Urinary bladder (tissue), 4 donors: Measurements from ENCODE around the gene LAMA1. TPM values are rescaled to one million over a fixed set of nuclear protein-coding genes. Genes with fewer than 3 reads are reported as not detected.
A peak's percentile ranks its signal among the peaks of the same experiment; 100 is the strongest.

Source experiments
- DNase-seq: peaks from one replicate; pipeline ENCODE4 v3.0.0-alpha.2; 2015; ENCODE audit errors: extremely low spot score
- H3K27ac ChIP-seq: one replicate; pipeline ENCODE4 v1.5.1; 2013; ENCODE audit warnings: low read depth, mild to moderate bottlenecking, moderate library complexity
- H3K36me3 ChIP-seq: one replicate; pipeline ENCODE4 v1.6.1; 2013; ENCODE audit warnings: mild to moderate bottlenecking, moderate library complexity; ENCODE audit not compliant: insufficient read depth
- H3K4me1 ChIP-seq: one replicate; pipeline ENCODE4 v1.6.1; 2013; ENCODE audit warnings: mild to moderate bottlenecking, moderate library complexity; ENCODE audit not compliant: insufficient read depth
- H3K4me3 ChIP-seq: one replicate; pipeline ENCODE4 v1.5.1; 2013; ENCODE audit warnings: low read depth, low read length
- WGBS: extraction: QIAGEN DNeasy Blood & Tissue Kit; methylation state at CpG from one replicate; pipeline ENCODE4 v1.1.7; 2013; 5-methylcytosine and 5-hydroxymethylcytosine counted together
- polyA plus RNA-seq: library from polyadenylated mRNA; stranded (reverse); fragments of 200-250 nt; gene quantifications from one replicate; pipeline ENCODE4 v1.2.3, GENCODE V29; 2013
- total RNA-seq: library from RNA; depleted of rRNA; stranded (reverse); fragments of >200 nt; gene quantifications from one replicate; pipeline ENCODE4 v1.2.3, GENCODE V29; 2014
- donor health status: healthy with polysubstance abuse.
- donor health status: healthy.

The LAMA1 gene
- total and polyA plus RNA-seq, 2 donors: 0.54 to 2.9 TPM

DNA sequence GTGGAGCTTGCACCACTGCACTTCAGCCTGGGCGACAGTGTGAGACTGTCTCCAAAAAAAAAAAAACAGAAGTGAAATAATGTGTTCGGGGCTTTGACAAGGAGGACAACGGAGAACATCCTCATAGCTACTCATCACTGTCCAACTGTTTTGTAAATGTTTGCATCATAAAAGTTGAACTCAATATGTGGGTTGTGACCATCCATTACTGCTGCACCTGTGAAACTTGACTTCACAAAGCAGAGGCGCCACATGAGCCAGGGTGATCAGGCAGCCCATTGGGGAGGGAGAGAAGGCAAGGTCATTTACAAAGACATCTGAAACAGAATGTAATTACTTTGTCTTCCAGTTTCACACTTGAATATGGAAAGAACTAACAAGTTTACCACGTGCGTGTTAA is 61.6 kb downstream of the LAMA1 start:
- no peaks in the 10 kb centered on the region for H3K4me1 ChIP-seq
- DNase-seq: no peak
- H3K36me3 ChIP-seq: no peaks in the 10 kb centered on the region
- H3K4me3 ChIP-seq: no peak overlapping the region
- H3K27ac ChIP-seq: no peak overlapping the region
- WGBS: 86% methylated on average over 6 of the region's 6 CpGs

GRCh38 chr18:7049951-7050350 is 67.6 kb downstream of the LAMA1 start:
- no peak overlapping the region for H3K4me3 ChIP-seq
- H3K4me1 ChIP-seq: no peaks in the 10 kb centered on the region
- no peaks in the 10 kb centered on the region for H3K36me3 ChIP-seq
- no peak for DNase-seq
- no peak overlapping the region for H3K27ac ChIP-seq
- 71% methylated on average over 5 of the region's 5 CpGs for WGBS

GRCh38 chr18:7048081-7048480 is 69.5 kb downstream of the LAMA1 start:
- Histone ChIP-seq H3K27ac (no peak overlapping the region), H3K36me3 (no peaks in the 10 kb centered on the region), H3K4me3 (no peak overlapping the region), H3K4me1 (no peaks in the 10 kb centered on the region)
- DNase-seq: no peak
- 75% methylated on average over 7 of the region's 7 CpGs for WGBS

- H3K36me3 ChIP-seq: no peaks in the 10 kb centered on the region
- H3K27ac ChIP-seq: no peak overlapping the region
- H3K4me3 ChIP-seq: no peak overlapping the region
- DNase-seq: no peak
- no peaks in the 10 kb centered on the region for H3K4me1 ChIP-seq
- 23% methylated on average over 1 of the region's 1 CpG for WGBS
Measured at GRCh38 chr18:7047336-7047735, 70.3 kb downstream of the LAMA1 start.

DNA sequence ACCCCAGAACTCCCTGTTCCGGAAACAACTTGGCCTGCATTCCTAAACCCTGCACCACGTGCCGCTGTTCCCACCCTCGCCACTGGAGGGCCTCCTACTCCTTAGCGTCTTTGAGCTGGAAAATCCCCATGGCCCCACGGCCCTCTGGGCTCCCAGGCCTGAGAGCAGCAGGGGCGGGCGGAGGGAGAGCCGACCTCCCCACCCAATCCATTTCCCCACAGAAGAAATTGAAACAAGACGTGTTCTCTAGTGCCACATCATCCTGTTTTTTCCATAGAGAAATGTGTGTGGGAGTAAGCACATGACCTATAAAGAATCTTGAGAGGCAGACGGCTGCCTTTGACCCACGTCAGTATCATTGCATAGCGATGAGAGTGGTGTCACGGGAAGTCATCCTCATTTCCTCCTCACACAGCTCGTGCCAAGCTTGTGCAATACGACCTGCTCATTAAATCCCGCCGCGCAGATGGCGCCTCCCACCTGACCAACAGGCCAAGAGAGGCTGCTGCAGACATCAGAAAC is 79.2 kb downstream of the LAMA1 start:
- Histone ChIP-seq H3K4me3 (no peak overlapping the region), H3K4me1 (no peaks in the 10 kb centered on the region), H3K27ac (peak overlapping the region; percentile 1), H3K36me3 (no peaks in the 10 kb centered on the region)
- DNase-seq: peak; percentile 66
- WGBS: 26% methylated on average over 20 of the region's 20 CpGs

DNA sequence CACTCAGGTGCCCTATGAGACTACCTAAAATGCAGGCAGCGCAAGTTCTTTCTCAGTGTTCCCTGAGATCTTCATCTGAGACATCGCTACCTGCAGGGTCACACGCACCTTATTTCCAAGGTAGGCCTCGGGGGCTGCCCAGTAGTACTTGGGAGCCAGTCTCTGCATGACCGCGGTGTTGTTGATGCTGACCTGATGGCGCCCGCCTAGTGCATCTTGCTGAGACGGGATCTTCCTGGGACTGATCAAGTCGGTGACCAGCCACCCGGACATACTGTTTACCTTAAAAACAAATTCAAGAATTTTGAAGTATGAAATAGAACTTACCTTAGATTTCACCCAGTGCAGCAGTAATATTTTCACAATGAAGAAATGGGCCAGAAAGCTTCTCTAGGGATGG is 80.1 kb downstream of the LAMA1 start:
- no peaks in the 10 kb centered on the region for H3K36me3 ChIP-seq

GRCh38 chr18:7035807-7036206 is 81.8 kb downstream of the LAMA1 start:
- Histone ChIP-seq H3K36me3 (no peaks in the 10 kb centered on the region), H3K4me3 (no peak overlapping the region), H3K4me1 (no peaks in the 10 kb centered on the region), H3K27ac (no peak overlapping the region)
- WGBS: 92% methylated on average over 11 of the region's 11 CpGs
- DNase-seq: no peak

More for the DNA sequence above, 80.1 kb downstream of the LAMA1 start:
- no peak for DNase-seq
- H3K4me1 ChIP-seq: no peaks in the 10 kb centered on the region
- WGBS: 98% methylated on average over 11 of the region's 11 CpGs
- H3K27ac ChIP-seq: no peak overlapping the region
- no peak overlapping the region for H3K4me3 ChIP-seq

- WGBS: 70% methylated on average over 5 of the region's 5 CpGs
- Histone ChIP-seq H3K36me3 (no peaks in the 10 kb centered on the region), H3K4me1 (no peaks in the 10 kb centered on the region), H3K4me3 (no peak overlapping the region), H3K27ac (no peak overlapping the region)
- no peak for DNase-seq
Measured at GRCh38 chr18:7034924-7035323, 82.7 kb downstream of the LAMA1 start.

DNA sequence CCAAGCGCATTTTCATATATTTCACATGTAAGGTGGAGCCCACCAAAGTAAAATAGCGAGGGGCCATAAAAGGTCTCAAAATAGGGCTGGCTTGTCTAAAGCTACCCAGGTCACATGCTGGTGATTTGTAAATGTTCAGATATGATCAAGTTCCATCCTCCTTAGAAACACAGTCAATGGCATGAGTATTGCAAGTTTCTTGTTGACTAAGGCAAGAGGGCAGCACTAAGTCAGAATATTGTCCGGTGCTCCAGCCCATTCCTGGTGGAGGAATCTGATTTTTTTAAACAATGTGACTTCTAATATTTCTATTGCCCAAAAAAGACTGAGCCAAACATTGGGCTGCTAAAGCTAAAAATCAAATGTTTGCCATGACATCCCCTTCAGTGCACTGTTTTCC is 85.1 kb downstream of the LAMA1 start:
- H3K4me1 ChIP-seq: no peaks in the 10 kb centered on the region
- no peak overlapping the region for H3K4me3 ChIP-seq
- 76% methylated on average over 3 of the region's 3 CpGs for WGBS
- H3K27ac ChIP-seq: no peak overlapping the region
- H3K36me3 ChIP-seq: no peaks in the 10 kb centered on the region
- no peak for DNase-seq

- 88% methylated on average over 13 of the region's 13 CpGs for WGBS
- no peak for DNase-seq
Measured at GRCh38 chr18:7028625-7029024, 89.0 kb downstream of the LAMA1 start.

GRCh38 chr18:7025194-7025593 is 92.4 kb downstream of the LAMA1 start:
- H3K4me1 ChIP-seq: no peaks in the 10 kb centered on the region
- no peak overlapping the region for H3K27ac ChIP-seq
- no peaks in the 10 kb centered on the region for H3K36me3 ChIP-seq
- DNase-seq: no peak
- WGBS: 88% methylated on average over 6 of the region's 6 CpGs
- H3K4me3 ChIP-seq: no peak overlapping the region

More at GRCh38 chr18:7028625-7029024, 89.0 kb downstream of the LAMA1 start:
- Histone ChIP-seq H3K4me1 (no peaks in the 10 kb centered on the region), H3K4me3 (no peak overlapping the region), H3K27ac (no peak overlapping the region), H3K36me3 (no peaks in the 10 kb centered on the region)

GRCh38 chr18:7023581-7023980 is 94.0 kb downstream of the LAMA1 start:
- Histone ChIP-seq H3K27ac (no peak overlapping the region), H3K36me3 (no peaks in the 10 kb centered on the region), H3K4me3 (no peak overlapping the region), H3K4me1 (no peaks in the 10 kb centered on the region)
- 89% methylated on average over 7 of the region's 7 CpGs for WGBS
- no peak for DNase-seq

DNA sequence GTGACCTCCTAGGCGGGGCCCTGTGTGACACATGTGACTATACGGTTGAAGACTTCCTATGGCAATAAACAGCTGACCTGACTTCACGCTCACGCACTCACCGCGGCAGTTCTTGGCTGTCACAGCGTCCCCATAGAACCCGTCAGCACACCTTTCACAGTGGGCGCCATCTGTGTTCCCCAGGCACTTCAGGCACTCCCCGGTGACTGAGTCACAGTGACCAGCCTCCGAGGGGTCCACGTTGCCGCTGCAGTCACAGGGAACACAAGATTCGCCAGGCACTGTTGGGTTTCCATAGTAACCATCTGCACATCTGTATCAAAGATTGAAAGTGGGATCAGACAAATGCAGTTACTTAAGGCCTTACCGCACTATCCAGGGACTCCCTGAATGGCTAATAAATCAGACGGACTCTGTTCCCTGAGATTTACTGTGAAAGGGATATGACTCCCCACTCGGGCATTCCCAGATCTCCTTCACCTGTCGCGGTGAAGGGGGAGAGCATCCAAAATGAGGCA is 94.5 kb downstream of the LAMA1 start:
- H3K27ac ChIP-seq: no peak overlapping the region
- H3K36me3 ChIP-seq: no peaks in the 10 kb centered on the region
- H3K4me1 ChIP-seq: no peaks in the 10 kb centered on the region
- WGBS: 90% methylated on average over 19 of the region's 19 CpGs
- H3K4me3 ChIP-seq: no peak overlapping the region
- no peak for DNase-seq

DNA sequence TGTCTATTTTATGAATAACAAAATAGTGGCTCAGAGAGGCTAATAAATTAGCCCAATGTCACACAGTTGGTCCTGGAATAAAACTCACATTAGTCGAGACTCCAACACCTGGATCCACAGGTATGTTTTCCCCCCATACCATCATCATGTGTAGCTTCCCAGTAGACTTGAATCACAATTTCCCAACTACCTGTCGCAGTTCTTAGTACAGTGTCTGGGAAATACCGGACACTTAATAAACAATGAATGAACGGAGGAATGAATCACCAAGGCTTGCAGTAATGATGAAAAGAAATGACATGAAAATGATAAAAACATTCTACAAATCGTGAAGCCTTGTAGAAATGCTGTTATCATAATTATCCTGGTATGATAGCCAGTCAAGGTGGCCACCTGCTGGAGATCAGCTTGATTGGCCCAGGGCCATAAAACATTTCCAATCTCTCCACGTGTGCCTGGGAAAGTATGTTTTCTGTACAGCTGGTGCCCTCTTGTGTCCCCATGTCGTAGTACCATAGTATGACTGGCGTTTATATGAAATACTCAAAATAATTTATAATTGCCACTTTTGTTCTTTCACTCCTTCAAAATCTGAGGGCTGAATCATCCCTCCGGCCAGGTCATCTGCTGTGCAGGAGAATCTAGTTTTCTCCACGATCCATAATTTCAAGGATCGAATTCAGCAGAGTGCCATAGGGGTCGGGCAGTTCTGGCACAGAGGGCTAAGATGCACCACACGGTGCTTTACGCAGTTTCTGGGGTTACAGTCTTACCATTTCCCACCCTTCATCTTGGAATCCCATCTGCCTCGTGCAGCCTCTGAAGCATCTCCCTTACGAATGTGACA is 95.4 kb downstream of the LAMA1 start:
- 57% methylated on average over 16 of the region's 16 CpGs for WGBS
- Histone ChIP-seq H3K4me1 (no peaks in the 10 kb centered on the region), H3K36me3 (no peaks in the 10 kb centered on the region), H3K27ac (no peak overlapping the region), H3K4me3 (no peak overlapping the region)
- DNase-seq: no peak
